GM19043 (cell line): ENCODE results near the gene GPR45.
"Not testable (repeated sequence)": the region's sequence is repeated elsewhere in the genome, so short reads cannot be mapped to it uniquely, and the experiment has no call there.

Experiments
- ATAC-seq: cut with Tn5 transposase; IDR thresholded peaks from one replicate; pipeline ENCODE4 v1.9.1; 2021; ENCODE audit warnings: low read depth; ENCODE audit not compliant: unreplicated experiment

GPR45 gene

GRCh38 chr2:105241443-105241842, at the start of gene GPR45:
TSS of gene GPR45 (plus strand) at chr2:105241743. CDS start at chr2:105241859, 116 bp downstream.
- ATAC-seq: no peak

- ATAC-seq: no peak
Observed at GRCh38 chr2:105194022-105194675, 47.4 kb upstream of the GPR45 start.

- ATAC-seq: no peak
Observed at GRCh38 chr2:105196651-105197050, 44.9 kb upstream of the GPR45 start.

GRCh38 chr2:105215586-105216192, 25.9 kb upstream of the GPR45 start:
- no peak for ATAC-seq

- ATAC-seq: no peak
Observed at GRCh38 chr2:105220604-105221003, 20.9 kb upstream of the GPR45 start.

GRCh38 chr2:105224444-105224843, 17.1 kb upstream of the GPR45 start:
- no peak for ATAC-seq

- no peak for ATAC-seq
Observed at GRCh38 chr2:105231232-105231619, 10.3 kb upstream of the GPR45 start.

- ATAC-seq: no peak
Observed at GRCh38 chr2:105235388-105236059, 6.0 kb upstream of the GPR45 start.

- ATAC-seq: no peak
Observed at GRCh38 chr2:105236060-105236424, 5.5 kb upstream of the GPR45 start.

- ATAC-seq: no peak
Observed at GRCh38 chr2:105237045-105237765, 4.3 kb upstream of the GPR45 start.

- no peak for ATAC-seq
Observed at GRCh38 chr2:105238664-105239240, 2.8 kb upstream of the GPR45 start.

GRCh38 chr2:105239924-105240323, 1.6 kb upstream of the GPR45 start:
- no peak for ATAC-seq

- ATAC-seq: no peak
Observed at GRCh38 chr2:105242286-105242993, 897 bp downstream of the GPR45 start.

GRCh38 chr2:105243961-105244360, 2.4 kb downstream of the GPR45 start:
- ATAC-seq: no peak

GRCh38 chr2:105244451-105244850, 2.9 kb downstream of the GPR45 start:
- ATAC-seq: no peak

GRCh38 chr2:105248316-105249070, 7.0 kb downstream of the GPR45 start:
- no peak for ATAC-seq

GRCh38 chr2:105249181-105249580, 7.6 kb downstream of the GPR45 start:
- no peak for ATAC-seq

- ATAC-seq: no peak
Observed at GRCh38 chr2:105249891-105250290, 8.3 kb downstream of the GPR45 start.

GRCh38 chr2:105251016-105251648, 9.6 kb downstream of the GPR45 start:
- ATAC-seq: not testable (repeated sequence)
